ENCODE data around the gene PGLYRP3.

PGLYRP3 gene

DNA sequence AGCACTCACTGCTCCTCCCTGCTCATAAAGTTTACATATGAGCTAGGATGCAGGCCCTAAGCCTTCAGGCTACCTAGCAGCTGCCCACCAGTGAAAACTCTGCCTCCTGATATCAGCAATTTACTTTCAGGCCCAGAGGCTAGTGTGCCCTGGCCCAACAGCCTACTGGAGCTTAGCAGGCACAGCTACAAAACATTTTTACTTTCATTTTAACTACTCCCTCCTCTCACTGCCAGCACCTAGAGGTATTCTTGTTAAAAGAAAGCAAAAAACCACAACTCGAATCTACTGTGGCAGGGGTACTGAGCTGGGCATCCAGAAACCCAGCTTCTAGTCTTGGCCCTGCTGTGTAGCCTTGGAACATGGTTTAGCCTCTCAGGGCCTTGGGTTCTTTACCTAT is 59.1 kb downstream of the PGLYRP3 start:
- peak; percentile 18 for DNase-seq

DNA sequence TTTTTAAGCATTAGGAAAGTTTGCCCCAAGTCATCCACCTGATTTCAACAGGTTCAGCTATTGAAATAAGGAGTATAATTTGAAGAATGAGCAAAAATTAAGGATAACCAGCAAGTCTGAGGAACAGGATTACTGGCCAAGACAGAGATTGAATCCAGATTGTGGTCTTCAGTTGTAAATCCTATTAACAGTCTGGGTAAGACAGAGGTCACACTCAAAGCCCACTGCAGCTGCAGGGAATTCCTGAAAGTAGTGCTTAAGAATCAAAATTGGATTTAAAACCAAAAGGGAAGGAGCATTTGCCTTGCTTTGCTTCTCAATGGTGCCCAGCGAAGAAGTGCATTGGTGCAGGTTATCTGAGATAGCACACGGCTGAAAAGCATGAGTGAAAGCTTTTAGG is 59.7 kb downstream of the PGLYRP3 start:
- DNase-seq: no peak

DNA sequence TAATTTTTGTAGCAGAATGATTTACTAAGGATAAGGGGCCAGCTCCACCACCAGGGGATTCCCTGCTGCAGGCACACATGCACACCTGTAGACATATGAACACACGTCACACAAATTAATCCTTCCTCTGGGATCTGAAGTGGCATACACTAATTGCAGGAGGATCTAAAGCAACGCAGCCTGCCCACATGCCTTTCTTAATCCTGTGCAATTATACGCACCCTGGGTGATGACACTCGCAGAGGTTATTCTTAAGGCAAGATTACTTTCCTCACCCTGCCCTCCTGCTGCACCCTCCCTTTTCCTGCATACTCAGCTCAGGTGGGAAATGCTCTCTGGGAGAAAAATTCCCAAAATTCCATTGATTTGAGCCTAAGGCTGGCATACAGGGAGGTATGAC is 60.8 kb downstream of the PGLYRP3 start:
- no peak for DNase-seq

DNA sequence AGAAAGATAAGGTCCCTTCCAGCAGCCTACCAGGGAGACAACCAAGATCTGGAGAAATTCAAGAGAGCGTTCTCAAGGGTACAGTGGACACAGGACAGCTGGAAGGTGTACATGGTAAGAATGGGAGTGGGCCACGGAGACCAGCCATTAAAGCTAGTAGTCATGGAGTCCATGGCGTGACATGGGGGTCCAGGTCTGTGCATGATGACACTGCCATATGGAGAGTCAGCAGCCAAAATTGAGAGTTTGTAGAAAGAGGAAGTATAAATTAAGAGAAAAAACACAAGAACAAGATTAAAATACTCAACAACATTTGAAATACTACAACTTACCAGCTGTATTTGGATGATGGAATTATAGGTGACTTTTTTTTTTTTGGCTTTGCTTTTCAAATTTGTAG is 61.2 kb downstream of the PGLYRP3 start:
- no peak for DNase-seq

DNA sequence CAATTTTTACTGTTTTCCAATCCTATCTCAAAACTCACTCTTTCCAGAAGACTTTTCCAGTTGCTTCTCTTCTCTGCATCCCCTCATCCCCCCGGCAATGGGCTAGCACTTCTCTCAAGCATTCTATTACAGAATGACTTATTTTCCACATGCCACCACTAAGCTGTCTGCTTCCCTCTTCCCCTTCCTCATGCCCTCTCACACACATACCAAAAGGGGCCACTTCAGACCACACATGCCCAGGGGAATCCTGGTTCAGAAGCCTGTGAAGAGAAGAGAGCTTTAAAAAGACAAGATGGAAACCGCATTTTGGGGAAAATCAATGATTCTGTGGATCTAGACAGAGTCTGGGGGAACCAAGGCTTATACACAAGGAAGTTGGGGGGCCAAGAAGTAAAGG is 61.7 kb downstream of the PGLYRP3 start:
- DNase-seq: no peak

DNA sequence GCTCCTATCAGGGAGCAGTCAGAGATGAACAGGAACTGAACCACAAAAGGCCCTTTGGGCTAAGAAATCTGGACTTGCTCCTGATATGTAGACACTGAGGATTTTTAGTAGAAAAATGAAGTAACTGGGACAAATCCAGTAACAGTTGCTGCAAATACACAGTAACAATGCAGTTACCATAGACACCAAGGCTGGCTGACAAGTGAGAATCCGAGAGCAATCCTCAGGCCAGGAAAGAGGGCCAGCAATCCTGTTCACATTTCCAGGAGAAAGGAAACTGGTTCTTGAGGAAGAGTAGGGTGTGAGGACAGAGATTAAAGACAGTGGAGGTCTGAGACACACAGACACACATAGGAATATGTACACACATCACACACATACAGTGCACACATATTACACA is 62.6 kb downstream of the PGLYRP3 start:
- no peak for DNase-seq

DNA sequence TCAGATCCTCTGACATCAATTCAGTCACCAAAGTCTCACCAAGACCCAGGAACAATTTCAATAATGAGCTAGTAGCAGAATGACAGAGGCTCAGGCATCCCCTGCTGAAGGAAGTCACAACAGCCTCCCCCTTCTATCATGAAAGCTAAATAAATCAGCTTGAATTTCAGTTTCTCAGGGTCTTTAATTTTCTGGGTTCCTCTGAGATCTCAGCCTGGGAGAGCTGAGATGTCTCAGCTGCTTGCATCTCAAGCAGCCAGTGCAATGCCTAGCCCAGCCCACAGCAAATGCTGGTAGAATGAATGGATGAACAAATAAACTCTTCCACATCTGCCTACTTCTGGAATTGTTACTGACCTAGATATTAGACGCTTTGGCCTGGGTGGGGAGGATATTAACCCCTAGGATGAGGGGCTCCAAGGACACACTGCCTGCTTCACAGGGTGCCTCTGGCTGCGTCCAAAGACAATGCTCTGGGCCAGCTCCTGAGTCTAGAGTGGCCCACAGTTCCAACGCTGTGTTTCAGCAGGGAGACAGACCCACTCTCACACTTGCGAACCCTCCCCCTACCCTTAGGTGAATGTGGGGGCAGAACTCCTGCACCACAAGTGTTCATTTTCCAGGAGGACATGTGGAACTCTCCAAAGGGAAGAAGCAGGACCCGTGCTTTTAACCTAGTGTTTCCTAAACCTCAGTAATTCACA is 64.4 kb downstream of the PGLYRP3 start:
- DNase-seq: no peak

Data from activated CD4-positive, alpha-beta T cell treated with anti-CD3 and anti-CD28 coated beads, Interleukin-2, amount 50 U/mL, for 16 hours (primary cell).